Right ventricle myocardium superior (tissue), 1 donor: ENCODE results near the gene PRAMEF12. TPM values are rescaled to one million over a fixed set of nuclear protein-coding genes. Genes with fewer than 3 reads are reported as not detected.
"Not testable (repeated sequence)": the region's sequence is repeated elsewhere in the genome, so short reads cannot be mapped to it uniquely, and the experiment has no call there.

Experiments used
- ATAC-seq: fragments of 200-7000 bp; cut with Tn5 transposase; one replicate; pipeline ENCODE4 v1.9.1; 2020; ENCODE audit warnings: mild to moderate bottlenecking; ENCODE audit not compliant: poor library complexity
- DNase-seq: peaks from one replicate; pipeline ENCODE4 v3.0.0-alpha.2; 2020
- intact Hi-C: fragments of 100-400 bp; cut with DNase I; formaldehyde crosslinking; loops from one replicate; pipeline ENCODE4 v1.11.2; 2022
- long read RNA-seq: library from polyadenylated mRNA; unstranded; transcript quantifications from one replicate; pipeline ENCODE4 v2.0.0, GENCODE V29; 2021
- total RNA-seq: library from RNA; stranded (reverse); fragmentation: NEBNext Ultra II Directional; extraction: Animal tissue kit (Norgen Biotek cat#: 25700); gene quantifications from one replicate; pipeline ENCODE4 v1.2.1, GENCODE V29; 2021
- donor health status: DM: no; HTN: yes; CAD: no; lungs with severe emphysema.

Gene PRAMEF12
- total RNA-seq, result not detected
- long read RNA-seq, result 0 reads

- intact Hi-C loops, result no loop called here
- DNase-seq, result no peak
These were observed at the start of gene PRAMEF12 for GRCh38 chr1:12773438-12773837. Gene PRAMEF12, plus strand, starts transcription at chr1:12773738. Its CDS starts 1,130 bp downstream, at chr1:12774868.

GRCh38 chr1:12728391-12728790 is 45.1 kb upstream of the PRAMEF12 start:
- intact Hi-C loops, result no loop called here
- ATAC-seq, result no peak
- no peak for DNase-seq

More at GRCh38 chr1:12773438-12773837, at the start of gene PRAMEF12:
- ATAC-seq, result no peak

DNA sequence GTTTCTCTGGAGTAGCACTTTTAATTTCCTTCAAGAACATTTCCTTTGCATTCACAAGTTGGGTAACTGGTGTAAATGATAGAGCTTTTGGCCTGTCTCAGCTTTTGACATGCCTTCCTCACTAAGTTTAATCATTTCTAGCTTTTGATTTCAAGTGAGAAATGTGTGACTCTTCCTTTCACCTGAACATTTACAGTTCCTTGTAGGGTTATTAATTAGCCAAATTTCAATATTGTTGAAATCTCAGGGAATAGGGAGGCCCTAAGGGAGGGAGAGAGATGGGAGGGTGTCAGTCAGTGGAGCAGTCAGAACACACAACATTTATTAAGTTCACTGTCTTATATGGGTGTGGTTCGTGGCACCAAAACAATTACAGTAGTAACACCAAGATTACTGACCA is 43.4 kb upstream of the PRAMEF12 start:
- DNase-seq (no peak), ATAC-seq (no peak)
- intact Hi-C loops, result no loop called here

DNA sequence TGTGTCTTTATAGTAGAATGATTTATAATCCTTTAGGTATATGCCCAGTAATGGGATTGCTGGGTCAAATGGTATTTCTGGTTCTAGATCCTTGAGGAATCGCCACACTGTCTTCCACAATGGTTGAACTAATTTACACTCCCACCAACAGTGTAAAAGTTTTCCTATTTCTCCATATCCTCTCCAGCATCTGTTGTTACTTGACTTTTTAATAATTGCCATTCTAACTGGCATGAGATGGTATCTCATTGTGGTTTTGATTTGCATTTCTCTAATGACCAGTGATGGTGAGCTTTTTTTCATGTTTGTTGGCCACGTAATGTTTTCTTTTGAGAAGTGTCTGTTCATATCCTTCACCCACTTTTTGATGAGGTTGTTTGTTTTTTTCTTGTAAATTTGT is 42.5 kb upstream of the PRAMEF12 start:
- ATAC-seq, DNase-seq, intact Hi-C loops: not testable (repeated sequence)

DNA sequence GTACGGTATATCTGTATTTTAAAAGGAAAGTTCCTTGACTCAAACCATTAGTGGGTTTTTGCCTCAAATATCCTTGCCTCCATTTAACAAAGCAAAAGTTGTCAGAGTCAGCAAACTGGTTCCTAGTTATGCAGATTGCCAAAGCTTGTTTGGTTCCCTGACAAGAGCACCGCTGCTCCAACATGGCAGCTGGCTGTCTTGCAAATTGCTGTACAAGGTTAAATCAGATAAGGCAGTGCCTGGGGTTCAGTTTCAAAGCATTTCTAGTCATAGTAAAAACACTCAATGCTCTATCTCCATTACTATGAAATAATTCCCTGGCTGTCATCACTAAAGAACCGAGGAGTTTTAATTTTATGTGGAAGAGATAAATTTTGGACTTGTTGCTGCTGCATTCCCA is 38.9 kb upstream of the PRAMEF12 start:
- intact Hi-C loops, result no loop called here
- ATAC-seq, result no peak
- no peak for DNase-seq

- intact Hi-C loops, result no loop called here
- DNase-seq, result no peak
- ATAC-seq, result no peak
These were observed 34.6 kb upstream of the PRAMEF12 start for GRCh38 chr1:12738934-12739333.

DNA sequence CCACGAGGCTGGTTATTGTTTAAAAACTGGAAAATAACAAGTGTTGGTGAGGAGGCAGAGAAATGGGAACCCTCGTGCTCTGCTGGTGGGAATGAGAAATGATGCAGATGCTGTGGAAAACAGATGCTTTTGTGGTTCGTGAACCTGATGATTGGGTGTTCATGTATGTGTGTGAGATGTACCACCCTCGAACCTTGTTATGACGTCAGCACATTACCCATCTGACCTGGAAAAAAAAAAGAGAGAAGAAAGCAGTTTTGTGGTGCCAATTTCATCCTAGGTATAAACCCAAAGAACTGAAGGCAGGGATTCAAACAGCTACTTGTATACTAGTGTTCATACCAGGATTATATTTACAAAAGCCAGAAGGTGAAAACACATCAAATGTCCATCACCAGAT is 33.9 kb upstream of the PRAMEF12 start:
- no peak for ATAC-seq
- intact Hi-C loops, result no loop called here
- no peak for DNase-seq

- ATAC-seq (no peak), DNase-seq (no peak)
- intact Hi-C loops, result no loop called here
These were observed 31.6 kb upstream of the PRAMEF12 start for GRCh38 chr1:12741946-12742345.

DNA sequence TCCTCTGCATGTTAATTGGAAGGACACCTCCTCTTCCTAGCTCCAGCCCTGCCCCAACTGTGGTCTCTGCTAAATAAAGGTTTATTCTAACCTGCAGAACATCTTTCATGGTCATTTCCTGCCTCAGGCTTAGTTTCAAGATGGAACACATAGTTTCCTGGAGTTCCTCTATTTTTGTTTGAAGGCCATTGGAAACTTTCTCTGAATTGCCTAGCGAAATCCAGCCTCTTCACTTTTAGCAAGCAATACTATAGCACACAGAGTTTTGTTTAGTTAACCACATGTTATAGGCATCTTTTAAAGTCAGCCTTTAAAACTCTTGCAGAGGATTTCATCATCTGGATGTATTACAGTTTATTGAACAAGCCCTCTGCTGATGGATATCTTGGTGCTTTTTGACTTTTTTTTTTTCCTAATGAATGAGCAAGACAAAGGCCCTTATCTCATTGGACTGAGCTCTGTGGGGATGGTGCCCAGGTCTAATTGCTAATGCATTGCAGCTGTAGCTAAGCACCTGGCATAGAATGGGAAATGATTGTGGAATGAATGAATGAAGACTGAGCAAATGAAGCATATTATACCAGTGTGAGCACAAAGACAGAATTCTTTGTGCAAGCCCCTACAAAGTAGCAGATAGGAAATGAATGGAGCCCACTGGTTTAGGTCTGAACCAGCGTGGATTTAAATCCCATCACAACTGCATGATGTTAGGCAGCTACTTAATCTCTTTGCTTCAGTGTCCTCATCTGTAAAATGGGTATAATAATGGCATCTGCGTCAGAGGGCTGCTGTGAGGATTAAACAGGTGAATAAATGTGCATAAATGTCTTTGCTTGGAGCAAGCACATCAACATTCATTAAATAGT is 28.2 kb upstream of the PRAMEF12 start:
- intact Hi-C loops, result no loop called here
- DNase-seq (no peak), ATAC-seq (no peak)

DNA sequence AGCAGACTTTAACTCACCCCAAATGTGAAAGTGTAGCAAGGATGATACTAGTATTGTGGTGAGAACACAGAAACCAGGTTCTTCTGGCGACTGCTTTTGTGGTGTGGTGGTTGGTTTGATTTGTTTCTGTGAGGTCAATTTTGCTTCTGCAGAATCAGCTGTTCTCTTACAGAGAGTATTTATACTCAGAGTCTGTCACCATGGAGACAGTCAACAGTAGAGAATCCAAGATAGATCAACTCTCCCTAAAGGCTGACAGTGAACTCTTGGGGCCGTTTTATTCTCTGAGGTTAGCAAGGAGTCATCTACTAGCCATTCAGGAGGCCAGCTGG is 27.6 kb upstream of the PRAMEF12 start, which contains the start of gene CFAP107:
TSS of gene CFAP107 (plus strand) at position 209 of the 332 bp plus-strand sequence. CDS start 231 bp downstream, outside the sequence.
- no peak for ATAC-seq
- DNase-seq, result no peak
- intact Hi-C loops, result no loop called here

- DNase-seq (no peak), ATAC-seq (no peak)
- intact Hi-C loops, result no loop called here
These were observed 24.7 kb upstream of the PRAMEF12 start for GRCh38 chr1:12748778-12749355.

DNA sequence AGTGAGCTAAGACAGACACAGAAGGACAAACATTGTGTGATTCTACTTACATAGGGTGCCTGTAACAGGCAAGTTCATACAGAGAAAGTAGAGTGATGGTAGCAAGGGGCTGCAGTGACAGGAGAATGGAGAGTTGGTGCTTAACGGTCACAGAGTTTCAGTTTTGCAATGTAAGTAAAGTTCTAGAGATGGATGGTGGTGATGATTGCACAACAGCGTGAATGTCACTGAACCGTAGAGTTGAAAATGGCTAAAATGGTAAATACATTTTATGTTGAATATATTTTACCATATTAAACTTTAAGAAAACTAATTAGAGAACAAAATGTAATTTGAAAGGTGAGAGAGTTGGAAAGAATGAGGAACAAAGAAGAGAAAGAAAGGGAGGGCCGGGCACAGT is 18.8 kb upstream of the PRAMEF12 start:
- no peak for DNase-seq
- ATAC-seq, result no peak
- intact Hi-C loops, result no loop called here

- no peak for DNase-seq
- intact Hi-C loops, result no loop called here
- ATAC-seq, result no peak
These were observed 17.3 kb upstream of the PRAMEF12 start for GRCh38 chr1:12756273-12756672.

DNA sequence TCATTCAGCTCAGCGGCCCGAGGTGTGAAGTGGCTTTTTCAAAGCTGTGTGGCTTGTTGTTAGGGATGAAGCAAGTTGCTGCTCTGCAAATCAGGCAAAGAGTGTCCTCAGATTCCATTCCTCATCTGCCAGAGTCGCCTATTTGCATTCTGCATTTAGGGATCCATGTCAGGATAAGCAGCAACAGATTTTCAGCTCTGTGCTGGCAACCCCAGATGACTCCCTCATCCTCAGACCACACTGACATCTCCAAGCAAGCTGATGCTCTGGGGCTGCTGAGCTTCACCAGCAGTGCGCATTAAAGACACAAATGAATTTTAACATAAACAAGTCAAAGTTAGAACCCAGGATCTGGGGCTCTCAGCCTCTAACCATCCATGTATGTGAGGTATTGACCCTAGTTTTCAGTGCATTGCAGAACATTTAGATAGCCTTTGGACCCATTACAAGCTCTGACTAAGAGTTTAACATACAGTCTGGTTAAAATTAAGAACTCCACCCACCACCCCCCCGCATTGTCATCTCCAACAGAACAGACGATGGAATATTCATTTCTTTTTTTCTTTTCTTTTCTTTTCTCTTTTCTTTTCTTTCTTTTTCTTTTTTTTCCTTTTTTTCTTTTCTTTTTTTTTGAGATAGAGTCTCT is 16.6 kb upstream of the PRAMEF12 start:
- DNase-seq, result no peak
- no peak for ATAC-seq
- intact Hi-C loops, result no loop called here

- intact Hi-C loops, result no loop called here
- DNase-seq (no peak), ATAC-seq (no peak)
These were observed 15.7 kb upstream of the PRAMEF12 start for GRCh38 chr1:12757836-12758235.

GRCh38 chr1:12760256-12760795 is 13.2 kb upstream of the PRAMEF12 start:
- intact Hi-C loops, result no loop called here
- ATAC-seq, result no peak
- DNase-seq, result no peak

DNA sequence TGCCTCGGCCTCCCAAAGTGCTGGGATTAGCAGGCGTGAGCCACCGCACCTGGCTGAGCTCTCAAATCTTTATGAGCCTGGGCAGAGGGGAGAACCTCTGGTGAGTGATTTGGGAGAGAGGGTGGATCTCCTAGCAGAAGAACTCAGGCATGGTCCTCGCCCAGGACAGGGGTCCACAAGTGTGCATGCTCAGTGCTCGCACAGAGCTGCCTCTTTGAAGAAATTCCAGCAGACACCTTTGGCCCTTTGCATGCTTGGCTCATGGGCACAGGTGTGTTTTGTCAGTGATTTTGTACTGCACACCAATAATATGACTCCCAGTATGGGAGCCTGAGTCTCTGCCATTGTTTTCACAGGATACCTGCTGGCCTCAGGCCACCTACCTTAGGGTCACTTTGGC is 11.8 kb upstream of the PRAMEF12 start:
- intact Hi-C loops, result no loop called here

DNA sequence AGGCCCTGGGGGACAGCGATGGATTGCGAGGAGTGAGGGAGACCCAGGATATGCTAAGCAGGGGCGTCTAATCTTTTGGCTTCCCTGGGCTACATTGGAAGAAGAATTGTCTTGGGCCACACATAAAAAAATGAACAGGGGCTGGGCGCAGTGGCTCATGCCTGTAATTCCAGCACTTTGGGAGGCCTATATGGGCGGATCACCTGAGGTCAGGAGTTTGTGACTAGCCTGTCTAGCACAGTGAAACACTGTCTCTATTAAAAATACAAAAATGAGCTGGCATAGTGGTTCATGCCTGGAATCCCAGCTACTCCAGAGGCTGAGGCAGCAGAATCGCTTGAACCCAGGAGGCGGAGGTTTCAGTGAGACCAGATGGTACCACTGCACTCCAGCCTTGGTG is 10.8 kb upstream of the PRAMEF12 start:
- DNase-seq (no peak), ATAC-seq (no peak)
- intact Hi-C loops, result no loop called here

More for the DNA sequence above, 11.8 kb upstream of the PRAMEF12 start:
- ATAC-seq, result no peak
- DNase-seq, result no peak

- no peak for DNase-seq
- intact Hi-C loops, result no loop called here
- ATAC-seq, result no peak
These were observed 10.1 kb upstream of the PRAMEF12 start for GRCh38 chr1:12763479-12763878.

DNA sequence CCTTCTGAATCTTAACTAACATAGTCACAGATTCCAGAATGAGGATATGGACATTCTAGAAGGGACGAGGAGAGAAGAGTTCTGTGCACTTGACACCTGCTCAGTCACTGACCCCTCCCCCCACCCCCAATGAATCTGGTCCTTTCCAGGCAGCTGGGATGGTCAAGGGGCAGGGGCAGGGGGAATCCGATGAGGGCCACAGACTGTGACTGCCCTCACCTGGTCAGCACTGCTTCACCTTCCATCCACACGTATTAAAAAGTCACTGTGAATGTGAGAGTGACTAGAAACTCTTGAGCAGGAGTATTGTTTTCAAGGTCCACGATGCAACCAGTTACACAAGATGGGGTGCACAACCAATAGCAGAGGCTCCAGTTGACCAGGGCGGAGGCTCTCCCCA is 9.5 kb upstream of the PRAMEF12 start:
- intact Hi-C loops, result no loop called here
- DNase-seq (no peak), ATAC-seq (no peak)
